GM06990 (cell line): ENCODE data around the gene DNAH1.

Source experiments
- DNase-seq: peaks from one replicate; pipeline ENCODE4 v3.0.0-alpha.2; 2011; ENCODE audit not compliant: insufficient read length; ENCODE audit errors: extremely low read depth
- H3K27me3 ChIP-seq: replicated peaks from 2 replicates; pipeline ENCODE4 v1.6.0; 2011; ENCODE audit warnings: low read length; ENCODE audit not compliant: control insufficient read depth, insufficient read depth
- H3K36me3 ChIP-seq: 2 replicates; pipeline ENCODE4 v1.5.1; 2011; ENCODE audit warnings: low read length; ENCODE audit not compliant: control insufficient read depth, insufficient read depth
- H3K4me3 ChIP-seq: replicated peaks from 2 replicates; pipeline ENCODE4 v1.5.1; 2011; ENCODE audit warnings: low read depth, mild to moderate bottlenecking, control low read depth, low read length
- CTCF ChIP-seq: IDR thresholded peaks from 2 replicates; pipeline ENCODE4 v1.5.1; 2011; ENCODE audit warnings: low read length, control low read depth, mild to moderate bottlenecking, inconsistent platforms; ENCODE audit not compliant: insufficient read depth, poor library complexity, severe bottlenecking

The DNAH1 gene

GRCh38 chr3:52429031-52429430 is 112.9 kb downstream of the DNAH1 start:
- H3K36me3 ChIP-seq = no peaks in the 10 kb centered on the region
- no peak for TF ChIP-seq CTCF
- DNase-seq = no peak
- H3K27me3 ChIP-seq = no peaks in the 10 kb centered on the region; the same call in 1 of the 2 replicates
- no peak overlapping the region for H3K4me3 ChIP-seq

- Histone ChIP-seq H3K27me3 (no peaks in the 10 kb centered on the region; the same call in 1 of the 2 replicates), H3K4me3 (no peak overlapping the region), H3K36me3 (no peaks in the 10 kb centered on the region)
- TF ChIP-seq CTCF = no peak
- DNase-seq = no peak
Measured at GRCh38 chr3:52429779-52430415, 113.8 kb downstream of the DNAH1 start.

- no peak for TF ChIP-seq CTCF
- Histone ChIP-seq H3K27me3 (no peaks in the 10 kb centered on the region; the same call in 1 of the 2 replicates), H3K4me3 (no peak overlapping the region), H3K36me3 (no peaks in the 10 kb centered on the region)
- DNase-seq = no peak
Measured at GRCh38 chr3:52430416-52430810, 114.3 kb downstream of the DNAH1 start.

GRCh38 chr3:52431459-52432223 is 115.5 kb downstream of the DNAH1 start:
- H3K27me3 ChIP-seq = no peaks in the 10 kb centered on the region; the same call in 1 of the 2 replicates
- no peak overlapping the region for H3K4me3 ChIP-seq
- no peak for DNase-seq
- no peak for TF ChIP-seq CTCF
- no peaks in the 10 kb centered on the region for H3K36me3 ChIP-seq

GRCh38 chr3:52432225-52432624 is 116.1 kb downstream of the DNAH1 start:
- no peak for DNase-seq
- TF ChIP-seq CTCF = no peak
- H3K36me3 ChIP-seq = no peaks in the 10 kb centered on the region
- H3K4me3 ChIP-seq = no peak overlapping the region
- H3K27me3 ChIP-seq = no peaks in the 10 kb centered on the region; the same call in 1 of the 2 replicates
